Stomach (tissue), 9 donors: Measurements from ENCODE around the gene SLC7A10. TPM values are rescaled to one million over a fixed set of nuclear protein-coding genes. Genes with fewer than 3 reads are reported as not detected.

Experiments
- DNase-seq, 2 donors: peaks; one replicate each; pipeline versions ENCODE4 v3.0.0 to v3.0.0-alpha.2; 2013 to 2019
- H3K27ac ChIP-seq, 5 donors: fragments of 200-600 bp in 4 of 5; sonication (generic) in 4 of 5; one replicate each; pipeline ENCODE4 v1.5.1; 2013 to 2019; ENCODE audit warnings: mild to moderate bottlenecking in 1 of 5, moderate library complexity in 1 of 5
- H3K27me3 ChIP-seq, 3 donors: fragments of 200-600 bp; sonication (generic); one replicate each; pipeline ENCODE4 v1.5.1; 2017 to 2019; ENCODE audit warnings: mixed run types in 1 of 3
- H3K36me3 ChIP-seq, 4 donors: fragments of 200-600 bp; sonication (generic); 1 replicate in 3 of 4; 2 replicates in 1 of 4; pipeline ENCODE4 v1.5.1; 2016 to 2019
- H3K4me1 ChIP-seq, 4 donors: fragments of 200-600 bp; sonication (generic); one replicate each; pipeline ENCODE4 v1.5.1; 2016 to 2019
- H3K4me3 ChIP-seq, 4 donors: fragments of 200-600 bp; sonication (generic) in 3 of 4; one replicate each; pipeline ENCODE4 v1.5.1; 2016 to 2019; ENCODE audit warnings: mild to moderate bottlenecking in 1 of 4
- H3K9me3 ChIP-seq, 4 donors: fragments of 200-600 bp; sonication (generic); one replicate each; pipeline ENCODE4 v1.5.1; 2016 to 2019
- CTCF ChIP-seq, 7 experiments: fragments of 450-650 bp in 4 of 7; fragments of 200-600 bp in 3 of 7; sonication (generic) in 3 of 7; IDR thresholded peaks; one replicate each; pipeline ENCODE4 v1.5.1; 2016 to 2019; ENCODE audit warnings: antibody characterized with exemption in 7 of 7, control low read depth in 2 of 7, mild to moderate bottlenecking in 1 of 7
- EP300 ChIP-seq: sonication (generic); formaldehyde crosslinking; IDR thresholded peaks from one replicate; pipeline ENCODE4 v1.6.1; 2017; ENCODE audit warnings: antibody characterized with exemption
- POLR2A ChIP-seq, 4 donors: fragments of 450-650 bp; IDR thresholded peaks; one replicate each; pipeline ENCODE4 v1.6.1; 2016; ENCODE audit warnings: antibody characterized with exemption in 4 of 4, control low read depth in 2 of 4, mild to moderate bottlenecking in 1 of 4, moderate library complexity in 1 of 4
- POLR2AphosphoS5 ChIP-seq, 3 donors: sonication (generic); formaldehyde crosslinking; IDR thresholded peaks; one replicate each; pipeline ENCODE4 v1.6.1; 2016; ENCODE audit warnings: antibody characterized with exemption in 3 of 3
- whole genome bisulfite sequencing, 5 donors: extraction: QIAGEN DNeasy Blood & Tissue Kit in 3 of 5; methylation state at CpG; one replicate each; pipeline versions ENCODE4 v1.1.5 to v1.1.7; 2013 to 2018; 5-methylcytosine and 5-hydroxymethylcytosine counted together
- intact Hi-C: fragments of 100-400 bp; cut with DNase I; formaldehyde crosslinking; loops from one replicate; pipeline ENCODE4 v1.15.1; 2023; ENCODE audit warnings: low total_unique reads
- polyA plus RNA-seq, 3 donors: library from polyadenylated mRNA; stranded (reverse); fragments of 200-250 nt; gene quantifications; one replicate each; pipeline ENCODE4 v1.2.3, GENCODE V29; 2013
- total RNA-seq, 5 donors: library from RNA; depleted of rRNA; stranded (reverse); fragments of >200 nt; gene quantifications; one replicate each; pipeline versions ENCODE4 v1.1.0 to v1.2.3, GENCODE V29; 2014 to 2016
- donor health status: healthy with polysubstance abuse.
- donor health status: Bipolar disorder and iron deficiency.
- donor health status: healthy.

SLC7A10 gene
- total and polyA plus RNA-seq, 8 donors: 0.73 TPM; not detected in 7

DNA sequence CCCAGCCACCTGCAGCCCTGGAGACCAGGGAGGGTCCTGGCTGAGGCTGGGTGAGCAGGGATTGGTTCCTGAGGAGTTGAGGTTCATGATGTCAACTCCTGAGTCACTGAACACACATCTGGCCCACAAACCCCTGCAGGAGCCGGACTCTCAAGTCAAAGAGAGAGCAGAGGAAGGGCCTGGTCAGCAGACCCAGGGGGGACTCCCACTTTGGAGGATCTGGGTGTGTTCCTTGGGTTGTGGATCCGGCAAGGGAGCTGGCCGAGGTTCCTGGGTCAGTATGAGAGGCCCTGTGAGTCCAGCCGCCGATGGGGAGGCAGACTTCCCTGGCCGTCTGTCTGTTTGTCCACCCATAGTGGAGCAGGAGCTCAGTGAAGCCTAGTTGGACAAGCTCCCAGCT lies 4.0 kb downstream of the SLC7A10 start:
- Histone ChIP-seq H3K27ac (no peak overlapping the region), H3K27me3 (peaks cover 6 to 85% (median 29%) of the 10 kb centered on the region in 3 donors), H3K4me3 (no peak overlapping the region), H3K36me3 (no peaks in the 10 kb centered on the region), H3K9me3 (peaks cover 0 to under 1% (median under 1%) of the 10 kb centered on the region in 4 donors), H3K4me1 (peaks cover 8 to 19% (median 17%) of the 10 kb centered on the region in 4 donors)
- TF ChIP-seq POLR2AphosphoS5 (IDR thresholded peaks at IDR 0.05): no peak
- no peak for TF ChIP-seq POLR2A (IDR thresholded peaks at IDR 0.05)
- TF ChIP-seq CTCF (IDR thresholded peaks at IDR 0.05): no peak
- TF ChIP-seq EP300: no peak
- 56 to 83% (median 67%) methylated on average over 2 to 6 of the region's 6 CpGs for WGBS, 5 donors
- DNase-seq: peak in 1 of 2 donors; percentile 55
- intact Hi-C loops: no loop called here

DNA sequence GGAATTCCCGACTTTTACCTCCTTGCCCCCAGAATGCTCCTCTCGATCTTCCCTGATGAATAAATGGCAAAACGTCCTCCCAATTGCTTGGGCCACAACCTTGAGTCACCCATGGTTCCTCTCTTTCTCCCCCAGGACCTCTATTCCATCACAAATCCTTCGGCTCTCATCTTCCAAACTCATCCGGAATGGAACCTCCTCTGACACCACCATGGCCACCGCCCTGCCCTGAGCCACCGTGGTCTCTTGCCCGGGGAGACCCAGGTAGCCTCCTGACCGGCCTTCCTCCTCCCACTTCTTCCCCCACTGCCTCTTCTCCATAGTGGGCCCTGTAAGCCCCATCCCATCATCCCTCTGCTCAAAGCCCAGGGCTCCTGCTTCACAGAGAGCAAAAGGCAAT lies 4.9 kb downstream of the SLC7A10 start:
- DNase-seq: no peak
- Histone ChIP-seq H3K4me3 (no peak overlapping the region), H3K9me3 (no peaks in the 10 kb centered on the region), H3K27ac (no peak overlapping the region), H3K36me3 (no peaks in the 10 kb centered on the region), H3K27me3 (peaks cover 6 to 76% (median 20%) of the 10 kb centered on the region in 3 donors), H3K4me1 (peaks cover 5 to 10% (median 8%) of the 10 kb centered on the region in 4 donors)
- intact Hi-C loops: no loop called here
- TF ChIP-seq POLR2AphosphoS5 (IDR thresholded peaks at IDR 0.05) (no peak), CTCF (IDR thresholded peaks at IDR 0.05) (no peak), EP300 (no peak), POLR2A (IDR thresholded peaks at IDR 0.05) (no peak)
- WGBS, 5 donors: 74 to 93% (median 87%) methylated on average over 9 of the region's 9 CpGs

- Histone ChIP-seq H3K36me3 (no peaks in the 10 kb centered on the region), H3K4me3 (no peak overlapping the region), H3K4me1 (peaks cover 0 to 3% (median 2%) of the 10 kb centered on the region in 4 donors), H3K27ac (no peak overlapping the region), H3K9me3 (no peaks in the 10 kb centered on the region), H3K27me3 (peaks cover 6 to 69% (median 13%) of the 10 kb centered on the region in 3 donors)
- TF ChIP-seq POLR2AphosphoS5 (IDR thresholded peaks at IDR 0.05) (no peak), CTCF (IDR thresholded peaks at IDR 0.05) (no peak), POLR2A (IDR thresholded peaks at IDR 0.05) (no peak), EP300 (no peak)
- no peak for DNase-seq
- 88 to 92% (median 89%) methylated on average over 16 to 18 of the region's 18 CpGs for WGBS, 5 donors
- intact Hi-C loops: no loop called here
Observed at GRCh38 chr19:33220115-33220514, 5.5 kb downstream of the SLC7A10 start.

GRCh38 chr19:33219261-33219815 lies 6.3 kb downstream of the SLC7A10 start:
- DNase-seq: no peak
- H3K4me1 ChIP-seq: no peaks in the 10 kb centered on the region
- WGBS, 5 donors: 35 to 53% (median 37%) methylated on average over 5 to 12 of the region's 12 CpGs
- H3K27ac ChIP-seq: no peak overlapping the region
- no peaks in the 10 kb centered on the region for H3K9me3 ChIP-seq
- H3K27me3 ChIP-seq: peaks cover under 1 to 62% (median 6%) of the 10 kb centered on the region in 3 donors
- no peak overlapping the region for H3K4me3 ChIP-seq
- H3K36me3 ChIP-seq: no peaks in the 10 kb centered on the region
- no peak for TF ChIP-seq EP300
- TF ChIP-seq CTCF (IDR thresholded peaks at IDR 0.05): no peak
- no peak for TF ChIP-seq POLR2A (IDR thresholded peaks at IDR 0.05)
- TF ChIP-seq POLR2AphosphoS5 (IDR thresholded peaks at IDR 0.05): no peak
- intact Hi-C loops: no loop called here
